Sigmoid colon (tissue), 7 donors: Measurements from ENCODE around the gene OTUD1. TPM values are rescaled to one million over a fixed set of nuclear protein-coding genes. Genes with fewer than 3 reads are reported as not detected.

Experiments used
- DNase-seq: peaks from one replicate; pipeline ENCODE4 v3.0.0-alpha.2; 2019
- H3K27ac ChIP-seq, 4 donors: fragments of 200-600 bp; sonication (generic); one replicate each; pipeline ENCODE4 v1.5.1; 2016 to 2019; ENCODE audit warnings: mild to moderate bottlenecking in 1 of 4
- H3K27me3 ChIP-seq, 3 donors: fragments of 200-600 bp; sonication (generic); one replicate each; pipeline ENCODE4 v1.5.1; 2019; ENCODE audit warnings: mild to moderate bottlenecking in 1 of 3
- H3K36me3 ChIP-seq, 4 donors: fragments of 200-600 bp; sonication (generic); one replicate each; pipeline ENCODE4 v1.5.1; 2016 to 2019
- H3K4me1 ChIP-seq, 4 donors: fragments of 200-600 bp; sonication (generic); one replicate each; pipeline ENCODE4 v1.5.1; 2017 to 2019
- H3K4me3 ChIP-seq, 4 donors: fragments of 200-600 bp; sonication (generic); one replicate each; pipeline ENCODE4 v1.5.1; 2017 to 2019; ENCODE audit warnings: mild to moderate bottlenecking in 2 of 4, moderate library complexity in 1 of 4
- H3K9me3 ChIP-seq, 4 donors: fragments of 200-600 bp in 3 of 4; sonication (generic) in 3 of 4; one replicate each; pipeline versions ENCODE4 v1.5.1 to v1.6.1; 2013 to 2019
- CTCF ChIP-seq, 4 experiments: fragments of 450-650 bp in 3 of 4; fragments of 200-600 bp in 1 of 4; IDR thresholded peaks; one replicate each; pipeline ENCODE4 v1.5.1; 2016 to 2019; ENCODE audit warnings: antibody characterized with exemption in 4 of 4, mild to moderate bottlenecking in 3 of 4, moderate library complexity in 2 of 4
- EP300 ChIP-seq, 4 donors: sonication (generic); formaldehyde crosslinking; IDR thresholded peaks; one replicate each; pipeline ENCODE4 v1.6.1; 2017; ENCODE audit warnings: antibody characterized with exemption in 4 of 4
- POLR2A ChIP-seq, 2 donors: fragments of 450-650 bp; IDR thresholded peaks; one replicate each; pipeline ENCODE4 v1.6.1; 2016; ENCODE audit warnings: antibody characterized with exemption in 2 of 2, mild to moderate bottlenecking in 2 of 2, moderate library complexity in 2 of 2
- POLR2AphosphoS5 ChIP-seq, 4 donors: sonication (generic); formaldehyde crosslinking; IDR thresholded peaks; one replicate each; pipeline ENCODE4 v1.6.1; 2017; ENCODE audit warnings: antibody characterized with exemption in 4 of 4
- whole genome bisulfite sequencing, 2 donors: extraction: QIAGEN DNeasy Blood & Tissue Kit; methylation state at CpG; one replicate each; pipeline ENCODE4 v1.1.7; 2013; 5-methylcytosine and 5-hydroxymethylcytosine counted together
- intact Hi-C: fragments of 100-400 bp; cut with DNase I; formaldehyde crosslinking; loops from one replicate; pipeline ENCODE4 v1.15.1; 2023
- polyA plus RNA-seq, 3 donors: library from polyadenylated mRNA; stranded (reverse); fragments of 200-250 nt; gene quantifications; one replicate each; pipeline ENCODE4 v1.2.3, GENCODE V29; 2013
- total RNA-seq, 4 donors: library from RNA; depleted of rRNA; stranded (reverse); fragments of >200 nt; gene quantifications; one replicate each; pipeline ENCODE4 v1.1.0, GENCODE V29; 2016
- donor health status: healthy with polysubstance abuse.
- donor health status: Bipolar disorder and iron deficiency.
- donor health status: healthy.

OTUD1 gene
- total and polyA plus RNA-seq, 7 donors, result 6.7 to 19.2 (median 13.2) TPM

GRCh38 chr10:23404461-23404980, 34.4 kb upstream of the OTUD1 start:
- H3K27ac ChIP-seq, result no peak overlapping the region
- no peaks in the 10 kb centered on the region for H3K9me3 ChIP-seq
- intact Hi-C loops, result no loop called here
- no peaks in the 10 kb centered on the region for H3K36me3 ChIP-seq
- no peak overlapping the region for H3K4me3 ChIP-seq
- peaks cover 0 to 8% (median 3%) of the 10 kb centered on the region in 4 donors for H3K4me1 ChIP-seq
- TF ChIP-seq EP300 (IDR thresholded peaks at IDR 0.05), result no peak
- TF ChIP-seq POLR2AphosphoS5 (IDR thresholded peaks at IDR 0.05), result no peak
- no peak for TF ChIP-seq POLR2A (IDR thresholded peaks at IDR 0.05)
- TF ChIP-seq CTCF (IDR thresholded peaks at IDR 0.05), result no peak
- whole genome bisulfite sequencing, 2 donors, result 91 to 92% methylated on average over 5 of the region's 5 CpGs
- no peak for DNase-seq
- H3K27me3 ChIP-seq, result no peaks in the 10 kb centered on the region

GRCh38 chr10:23405540-23405939, 33.3 kb upstream of the OTUD1 start:
- intact Hi-C loops, result no loop called here

GRCh38 chr10:23406409-23406808, 32.5 kb upstream of the OTUD1 start:
- no peak for DNase-seq
- H3K36me3 ChIP-seq, result no peaks in the 10 kb centered on the region
- TF ChIP-seq EP300 (IDR thresholded peaks at IDR 0.05), result no peak
- TF ChIP-seq POLR2AphosphoS5 (IDR thresholded peaks at IDR 0.05), result no peak
- no peak for TF ChIP-seq POLR2A (IDR thresholded peaks at IDR 0.05)
- TF ChIP-seq CTCF (IDR thresholded peaks at IDR 0.05), result no peak
- intact Hi-C loops, result no loop called here
- no peaks in the 10 kb centered on the region for H3K27me3 ChIP-seq
- H3K9me3 ChIP-seq, result no peaks in the 10 kb centered on the region
- no peak overlapping the region for H3K27ac ChIP-seq
- no peak overlapping the region for H3K4me3 ChIP-seq
- no peaks in the 10 kb centered on the region for H3K4me1 ChIP-seq
- WGBS, 2 donors, result 81 to 91% methylated on average over 5 of the region's 5 CpGs

More at GRCh38 chr10:23405540-23405939, 33.3 kb upstream of the OTUD1 start:
- H3K36me3 ChIP-seq, result no peaks in the 10 kb centered on the region
- no peaks in the 10 kb centered on the region for H3K27me3 ChIP-seq
- no peaks in the 10 kb centered on the region for H3K4me1 ChIP-seq
- no peaks in the 10 kb centered on the region for H3K9me3 ChIP-seq
- WGBS, 2 donors, result 75 to 81% methylated on average over 3 of the region's 3 CpGs
- H3K27ac ChIP-seq, result no peak overlapping the region
- no peak overlapping the region for H3K4me3 ChIP-seq
- TF ChIP-seq EP300 (IDR thresholded peaks at IDR 0.05) (no peak), POLR2AphosphoS5 (IDR thresholded peaks at IDR 0.05) (no peak), CTCF (IDR thresholded peaks at IDR 0.05) (no peak), POLR2A (IDR thresholded peaks at IDR 0.05) (no peak)
- DNase-seq, result no peak

- WGBS, 2 donors, result 17 to 68% methylated on average over 8 of the region's 8 CpGs
- no peak overlapping the region for H3K4me3 ChIP-seq
- no peak overlapping the region for H3K27ac ChIP-seq
- H3K27me3 ChIP-seq, result no peaks in the 10 kb centered on the region
- H3K4me1 ChIP-seq, result no peaks in the 10 kb centered on the region
- TF ChIP-seq POLR2A (IDR thresholded peaks at IDR 0.05) (no peak), POLR2AphosphoS5 (IDR thresholded peaks at IDR 0.05) (no peak), EP300 (IDR thresholded peaks at IDR 0.05) (no peak), CTCF (IDR thresholded peaks at IDR 0.05) (no peak)
- H3K36me3 ChIP-seq, result no peaks in the 10 kb centered on the region
- intact Hi-C loops, result no loop called here
- H3K9me3 ChIP-seq, result no peaks in the 10 kb centered on the region
- no peak for DNase-seq
Measured at GRCh38 chr10:23408330-23408976, 30.4 kb upstream of the OTUD1 start.
